Measurements from ENCODE around the gene SMIM43. TPM values are rescaled to one million over a fixed set of nuclear protein-coding genes. Genes with fewer than 3 reads are reported as not detected.

The SMIM43 gene
- polyA plus RNA-seq, 2 donors, result 0.04 TPM; not detected in 1

- H3K4me3 ChIP-seq (ENCODE audit: low read depth in 1 of 2, low read length in 2 of 2), result no peak overlapping the region
- no peak overlapping the region for H3K27ac ChIP-seq (ENCODE audit: low read depth in 2 of 2, low read length in 1 of 2)
- H3K9me3 ChIP-seq (ENCODE audit: control insufficient read depth in 2 of 2, insufficient read depth in 1 of 2, low read depth in 1 of 2, low read length in 1 of 2), result peaks cover 0 to 2% of the 10 kb centered on the region in 2 donors
- 17 to 25% methylated on average over 2 of the region's 2 CpGs for WGBS, 2 donors
- no peaks in the 10 kb centered on the region for H3K27me3 ChIP-seq (ENCODE audit: control insufficient read depth in 1 of 2, insufficient read depth in 2 of 2, low read length in 2 of 2)
- no peaks in the 10 kb centered on the region for H3K36me3 ChIP-seq (ENCODE audit: control insufficient read depth in 2 of 2, insufficient read depth in 2 of 2, low read length in 1 of 2)
- no peaks in the 10 kb centered on the region for H3K4me1 ChIP-seq (ENCODE audit: control insufficient read depth in 2 of 2, insufficient read depth in 2 of 2, low read length in 1 of 2)
Observed at GRCh38 chr4:121784975-121785374, 20.0 kb upstream of the SMIM43 start.

GRCh38 chr4:121784401-121784800, 19.4 kb upstream of the SMIM43 start:
- Histone ChIP-seq H3K4me3 (ENCODE audit: low read depth in 1 of 2, low read length in 2 of 2) (no peak overlapping the region), H3K27ac (ENCODE audit: low read depth in 2 of 2, low read length in 1 of 2) (no peak overlapping the region), H3K36me3 (ENCODE audit: control insufficient read depth in 2 of 2, insufficient read depth in 2 of 2, low read length in 1 of 2) (no peaks in the 10 kb centered on the region), H3K27me3 (ENCODE audit: control insufficient read depth in 1 of 2, insufficient read depth in 2 of 2, low read length in 2 of 2) (no peaks in the 10 kb centered on the region), H3K9me3 (ENCODE audit: control insufficient read depth in 2 of 2, insufficient read depth in 1 of 2, low read depth in 1 of 2, low read length in 1 of 2) (peaks cover 0 to 2% of the 10 kb centered on the region in 2 donors), H3K4me1 (ENCODE audit: control insufficient read depth in 2 of 2, insufficient read depth in 2 of 2, low read length in 1 of 2) (no peaks in the 10 kb centered on the region)
- WGBS, 2 donors, result 65 to 96% methylated on average over 1 of the region's 1 CpG

- WGBS, 2 donors, result 71 to 83% methylated on average over 1 of the region's 1 CpG
- Histone ChIP-seq H3K36me3 (ENCODE audit: control insufficient read depth in 2 of 2, insufficient read depth in 2 of 2, low read length in 1 of 2) (no peaks in the 10 kb centered on the region), H3K9me3 (ENCODE audit: control insufficient read depth in 2 of 2, insufficient read depth in 1 of 2, low read depth in 1 of 2, low read length in 1 of 2) (peaks cover 0 to 2% of the 10 kb centered on the region in 2 donors), H3K27me3 (ENCODE audit: control insufficient read depth in 1 of 2, insufficient read depth in 2 of 2, low read length in 2 of 2) (no peaks in the 10 kb centered on the region), H3K4me1 (ENCODE audit: control insufficient read depth in 2 of 2, insufficient read depth in 2 of 2, low read length in 1 of 2) (no peaks in the 10 kb centered on the region), H3K27ac (ENCODE audit: low read depth in 2 of 2, low read length in 1 of 2) (no peak overlapping the region), H3K4me3 (ENCODE audit: low read depth in 1 of 2, low read length in 2 of 2) (no peak overlapping the region)
Observed at GRCh38 chr4:121783210-121783609, 18.2 kb upstream of the SMIM43 start.

GRCh38 chr4:121778991-121779628, 14.1 kb upstream of the SMIM43 start:
- Histone ChIP-seq H3K4me3 (ENCODE audit: low read depth in 1 of 2, low read length in 2 of 2) (no peak overlapping the region), H3K4me1 (ENCODE audit: control insufficient read depth in 2 of 2, insufficient read depth in 2 of 2, low read length in 1 of 2) (no peaks in the 10 kb centered on the region), H3K27ac (ENCODE audit: low read depth in 2 of 2, low read length in 1 of 2) (no peak overlapping the region), H3K27me3 (ENCODE audit: control insufficient read depth in 1 of 2, insufficient read depth in 2 of 2, low read length in 2 of 2) (no peaks in the 10 kb centered on the region), H3K9me3 (ENCODE audit: control insufficient read depth in 2 of 2, insufficient read depth in 1 of 2, low read depth in 1 of 2, low read length in 1 of 2) (no peaks in the 10 kb centered on the region), H3K36me3 (ENCODE audit: control insufficient read depth in 2 of 2, insufficient read depth in 2 of 2, low read length in 1 of 2) (no peaks in the 10 kb centered on the region)
- 64 to 70% methylated on average over 8 of the region's 8 CpGs for WGBS, 2 donors

GRCh38 chr4:121777625-121778024, 12.7 kb upstream of the SMIM43 start:
- no peak overlapping the region for H3K27ac ChIP-seq (ENCODE audit: low read depth in 2 of 2, low read length in 1 of 2)
- 15 to 26% methylated on average over 3 of the region's 3 CpGs for WGBS, 2 donors
- no peaks in the 10 kb centered on the region for H3K27me3 ChIP-seq (ENCODE audit: control insufficient read depth in 1 of 2, insufficient read depth in 2 of 2, low read length in 2 of 2)
- H3K36me3 ChIP-seq (ENCODE audit: control insufficient read depth in 2 of 2, insufficient read depth in 2 of 2, low read length in 1 of 2), result no peaks in the 10 kb centered on the region
- H3K4me3 ChIP-seq (ENCODE audit: low read depth in 1 of 2, low read length in 2 of 2), result no peak overlapping the region
- H3K4me1 ChIP-seq (ENCODE audit: control insufficient read depth in 2 of 2, insufficient read depth in 2 of 2, low read length in 1 of 2), result no peaks in the 10 kb centered on the region
- no peaks in the 10 kb centered on the region for H3K9me3 ChIP-seq (ENCODE audit: control insufficient read depth in 2 of 2, insufficient read depth in 1 of 2, low read depth in 1 of 2, low read length in 1 of 2)

GRCh38 chr4:121776610-121777401, 11.8 kb upstream of the SMIM43 start:
- H3K27me3 ChIP-seq (ENCODE audit: control insufficient read depth in 1 of 2, insufficient read depth in 2 of 2, low read length in 2 of 2), result no peaks in the 10 kb centered on the region
- H3K9me3 ChIP-seq (ENCODE audit: control insufficient read depth in 2 of 2, insufficient read depth in 1 of 2, low read depth in 1 of 2, low read length in 1 of 2), result no peaks in the 10 kb centered on the region
- H3K27ac ChIP-seq (ENCODE audit: low read depth in 2 of 2, low read length in 1 of 2), result no peak overlapping the region
- H3K4me1 ChIP-seq (ENCODE audit: control insufficient read depth in 2 of 2, insufficient read depth in 2 of 2, low read length in 1 of 2), result no peaks in the 10 kb centered on the region
- 77 to 80% methylated on average over 6 of the region's 6 CpGs for WGBS, 2 donors
- H3K4me3 ChIP-seq (ENCODE audit: low read depth in 1 of 2, low read length in 2 of 2), result no peak overlapping the region
- H3K36me3 ChIP-seq (ENCODE audit: control insufficient read depth in 2 of 2, insufficient read depth in 2 of 2, low read length in 1 of 2), result no peaks in the 10 kb centered on the region

GRCh38 chr4:121773883-121774282, 8.9 kb upstream of the SMIM43 start:
- no peak overlapping the region for H3K27ac ChIP-seq (ENCODE audit: low read depth in 2 of 2, low read length in 1 of 2)
- H3K4me1 ChIP-seq (ENCODE audit: control insufficient read depth in 2 of 2, insufficient read depth in 2 of 2, low read length in 1 of 2), result no peaks in the 10 kb centered on the region
- H3K4me3 ChIP-seq (ENCODE audit: low read depth in 1 of 2, low read length in 2 of 2), result no peak overlapping the region
- WGBS, 2 donors, result 90 to 96% methylated on average over 1 of the region's 1 CpG
- no peaks in the 10 kb centered on the region for H3K27me3 ChIP-seq (ENCODE audit: control insufficient read depth in 1 of 2, insufficient read depth in 2 of 2, low read length in 2 of 2)
- H3K9me3 ChIP-seq (ENCODE audit: control insufficient read depth in 2 of 2, insufficient read depth in 1 of 2, low read depth in 1 of 2, low read length in 1 of 2), result no peaks in the 10 kb centered on the region
- no peaks in the 10 kb centered on the region for H3K36me3 ChIP-seq (ENCODE audit: control insufficient read depth in 2 of 2, insufficient read depth in 2 of 2, low read length in 1 of 2)

GRCh38 chr4:121771869-121772268, 6.9 kb upstream of the SMIM43 start:
- Histone ChIP-seq H3K4me3 (ENCODE audit: low read depth in 1 of 2, low read length in 2 of 2) (no peak overlapping the region), H3K4me1 (ENCODE audit: control insufficient read depth in 2 of 2, insufficient read depth in 2 of 2, low read length in 1 of 2) (no peaks in the 10 kb centered on the region), H3K27me3 (ENCODE audit: control insufficient read depth in 1 of 2, insufficient read depth in 2 of 2, low read length in 2 of 2) (no peaks in the 10 kb centered on the region), H3K27ac (ENCODE audit: low read depth in 2 of 2, low read length in 1 of 2) (no peak overlapping the region), H3K9me3 (ENCODE audit: control insufficient read depth in 2 of 2, insufficient read depth in 1 of 2, low read depth in 1 of 2, low read length in 1 of 2) (no peaks in the 10 kb centered on the region), H3K36me3 (ENCODE audit: control insufficient read depth in 2 of 2, insufficient read depth in 2 of 2, low read length in 1 of 2) (no peaks in the 10 kb centered on the region)
- WGBS, 2 donors, result 93 to 100% methylated on average over 1 of the region's 1 CpG

- 84 to 91% methylated on average over 2 of the region's 2 CpGs for WGBS, 2 donors
- Histone ChIP-seq H3K4me3 (ENCODE audit: low read depth in 1 of 2, low read length in 2 of 2) (no peak overlapping the region), H3K27me3 (ENCODE audit: control insufficient read depth in 1 of 2, insufficient read depth in 2 of 2, low read length in 2 of 2) (peaks cover 0 to 6% of the 10 kb centered on the region in 2 donors), H3K36me3 (ENCODE audit: control insufficient read depth in 2 of 2, insufficient read depth in 2 of 2, low read length in 1 of 2) (no peaks in the 10 kb centered on the region), H3K4me1 (ENCODE audit: control insufficient read depth in 2 of 2, insufficient read depth in 2 of 2, low read length in 1 of 2) (peaks cover 4 to 8% of the 10 kb centered on the region in 2 donors), H3K27ac (ENCODE audit: low read depth in 2 of 2, low read length in 1 of 2) (no peak overlapping the region), H3K9me3 (ENCODE audit: control insufficient read depth in 2 of 2, insufficient read depth in 1 of 2, low read depth in 1 of 2, low read length in 1 of 2) (no peaks in the 10 kb centered on the region)
Observed at GRCh38 chr4:121769341-121769740, 4.4 kb upstream of the SMIM43 start.

GRCh38 chr4:121767166-121767565, 2.2 kb upstream of the SMIM43 start:
- Histone ChIP-seq H3K4me1 (ENCODE audit: control insufficient read depth in 2 of 2, insufficient read depth in 2 of 2, low read length in 1 of 2) (peaks cover 4 to 8% of the 10 kb centered on the region in 2 donors), H3K27me3 (ENCODE audit: control insufficient read depth in 1 of 2, insufficient read depth in 2 of 2, low read length in 2 of 2) (peaks cover 0 to 11% of the 10 kb centered on the region in 2 donors), H3K4me3 (ENCODE audit: low read depth in 1 of 2, low read length in 2 of 2) (no peak overlapping the region), H3K9me3 (ENCODE audit: control insufficient read depth in 2 of 2, insufficient read depth in 1 of 2, low read depth in 1 of 2, low read length in 1 of 2) (no peaks in the 10 kb centered on the region), H3K27ac (ENCODE audit: low read depth in 2 of 2, low read length in 1 of 2) (no peak overlapping the region), H3K36me3 (ENCODE audit: control insufficient read depth in 2 of 2, insufficient read depth in 2 of 2, low read length in 1 of 2) (no peaks in the 10 kb centered on the region)
- WGBS, 2 donors, result 91 to 95% methylated on average over 4 of the region's 4 CpGs

Data from esophagus (tissue), 2 donors.